K562 (cell line): ENCODE measurements around the gene PPIL6. TPM values are rescaled to one million over a fixed set of nuclear protein-coding genes. Genes with fewer than 3 reads are reported as not detected.

ENCODE experiments used
- ATAC-seq: fragments of 200-7000 bp; cut with Tn5 transposase; 3 replicates; pipeline ENCODE4 v1.9.1; 2020; ENCODE audit warnings: moderate library complexity
- BruUV-seq: library from RNA; stranded (reverse); fragments of 400-500 nt; replicated peaks from 2 replicates; lab custom pipeline; 2021; lab: Mats Ljungman, UMichigan
- CTCF ChIA-PET: fragments of 300-600 bp; formaldehyde crosslinking; extraction: SDS; loops from one replicate; lab custom pipeline; 2021; ENCODE audit warnings: low intra/inter-chr PET ratio; lab: Yijun Ruan, JAX
- POLR2A ChIA-PET: fragments of 300-600, 350-650 bp; sonication (Branson Sonifier 250); formaldehyde crosslinking; extraction: SDS; loops from one replicate; lab custom pipeline; 2021; ENCODE audit warnings: antibody characterized with exemption, inconsistent platforms; lab: Yijun Ruan, JAX
- DNase-seq, 4 experiments: peaks; one replicate each; pipeline versions ENCODE4 v3.0.0 to v3.0.0-alpha.2; 2011 to 2018; ENCODE audit warnings: low spot score in 3 of 4, mixed read lengths in 3 of 4; ENCODE audit errors: extremely low read depth in 1 of 4
- FAIRE-seq: peaks from 2 replicates; lab custom pipeline; 2011; peaks lifted over from hg19 to GRCh38; lab: Jason Lieb, UNC
- H2AFZ ChIP-seq: 2 replicates; pipeline ENCODE4 v1.6.0; 2011; ENCODE audit warnings: low read depth, low read length, control low read depth, inconsistent platforms
- H3K27ac ChIP-seq: fragments of 200-600 bp; 3 replicates; pipeline ENCODE4 v1.8.0; 2011; ENCODE audit warnings: low read depth, mild to moderate bottlenecking, control low read depth, inconsistent platforms, low read length, moderate library complexity, mixed read lengths; ENCODE audit errors: extremely low read depth
- H3K27me3 ChIP-seq, 2 experiments: fragments of 300-600 bp in 1 of 2; 2 replicates in 1 of 2; 3 replicates in 1 of 2; pipeline versions ENCODE4 v1.6.0 to v1.8.0; 2011; ENCODE audit warnings: inconsistent platforms in 2 of 2, low read length in 2 of 2, mild to moderate bottlenecking in 1 of 2, mixed read lengths in 1 of 2, moderate library complexity in 1 of 2; ENCODE audit not compliant: control insufficient read depth in 2 of 2, insufficient read depth in 2 of 2
- H3K36me3 ChIP-seq: fragments of 300-600 bp; 3 replicates; pipeline ENCODE4 v1.8.0; 2011; ENCODE audit warnings: mild to moderate bottlenecking, low read length, inconsistent platforms; ENCODE audit not compliant: control insufficient read depth, insufficient read depth
- H3K4me1 ChIP-seq, 2 experiments: fragments of 200-600 bp in 1 of 2; replicated peaks in 1 of 2; 2 replicates in 1 of 2; 3 replicates in 1 of 2; pipeline versions ENCODE4 v1.5.1 to v1.8.0; 2011; ENCODE audit warnings: inconsistent platforms in 2 of 2, low read length in 2 of 2, mild to moderate bottlenecking in 1 of 2, mixed read lengths in 1 of 2, moderate library complexity in 1 of 2; ENCODE audit not compliant: control insufficient read depth in 2 of 2, insufficient read depth in 2 of 2
- H3K4me2 ChIP-seq: 2 replicates; pipeline ENCODE4 v1.6.1; 2011; ENCODE audit warnings: low read length, control low read depth, inconsistent platforms, mixed read lengths; ENCODE audit not compliant: insufficient read depth
- H3K4me3 ChIP-seq: fragments of 200-600 bp; sonication (generic), shearing (Covaris generic); 2 replicates; pipeline ENCODE4 v1.5.1; 2016; ENCODE audit warnings: control low read depth, inconsistent platforms
- H3K79me2 ChIP-seq: fragments of 200-600 bp; 3 replicates; pipeline ENCODE4 v1.8.0; 2011; ENCODE audit warnings: low read length, inconsistent platforms; ENCODE audit not compliant: control insufficient read depth, insufficient read depth
- H3K9ac ChIP-seq, 2 experiments: 2 replicates each; pipeline versions ENCODE4 v1.6.0 to v1.6.1; 2011; ENCODE audit warnings: low read depth in 2 of 2, low read length in 2 of 2, control low read depth in 1 of 2, inconsistent platforms in 1 of 2, mild to moderate bottlenecking in 1 of 2, mixed read lengths in 1 of 2; ENCODE audit not compliant: insufficient read depth in 1 of 2
- H3K9me1 ChIP-seq: one replicate; pipeline ENCODE4 v1.6.0; 2011; ENCODE audit warnings: inconsistent platforms, mild to moderate bottlenecking, low read length, moderate library complexity; ENCODE audit not compliant: control insufficient read depth, insufficient read depth
- H3K9me3 ChIP-seq: replicated peaks from 2 replicates; pipeline ENCODE4 v1.5.1; 2011; ENCODE audit warnings: low read depth, low read length, inconsistent platforms; ENCODE audit not compliant: control insufficient read depth, insufficient read depth
- H4K20me1 ChIP-seq: replicated peaks from 2 replicates; pipeline ENCODE4 v1.6.1; 2011; ENCODE audit warnings: low read length, inconsistent platforms, mixed read lengths; ENCODE audit not compliant: control insufficient read depth, insufficient read depth
- ARID1B ChIP-seq: fragments of 450-650 bp; IDR thresholded peaks from 2 replicates; pipeline ENCODE4 v1.6.1; 2016; ENCODE audit warnings: antibody characterized with exemption, mild to moderate bottlenecking, inconsistent platforms
- BCLAF1 ChIP-seq, 2 experiments: fragments of 450-650 bp in 1 of 2; IDR thresholded peaks; 2 replicates each; pipeline ENCODE4 v1.6.1; 2011 to 2017; ENCODE audit warnings: low read depth in 2 of 2, antibody characterized with exemption in 1 of 2, borderline replicate concordance in 1 of 2, low read length in 1 of 2, mild to moderate bottlenecking in 1 of 2, mixed read lengths in 1 of 2; ENCODE audit not compliant: control insufficient read depth in 1 of 2
- IFI16 ChIP-seq: fragments of 250-450 bp; sonication (Bioruptor Pico); IDR thresholded peaks from 2 replicates; pipeline ENCODE4 v2.1.2; 2022; ENCODE audit warnings: mild to moderate bottlenecking, inconsistent platforms
- MTA3 ChIP-seq: fragments of 450-650 bp; formaldehyde crosslinking; IDR thresholded peaks from 2 replicates; pipeline ENCODE4 v1.6.1; 2017; ENCODE audit warnings: mild to moderate bottlenecking, borderline replicate concordance
- NCOA6 ChIP-seq: fragments of 450-650 bp; IDR thresholded peaks from 2 replicates; pipeline ENCODE4 v1.6.1; 2017; ENCODE audit warnings: mild to moderate bottlenecking
- NFE2L1 ChIP-seq: fragments of 450-650 bp; IDR thresholded peaks from 2 replicates; pipeline ENCODE4 v1.6.1; 2016; ENCODE audit warnings: missing genetic modification characterization, low read depth, mild to moderate bottlenecking, missing compliant biosample characterization, moderate library complexity, borderline replicate concordance
- RB1 ChIP-seq: fragments of 450-650 bp; IDR thresholded peaks from 2 replicates; pipeline ENCODE4 v1.6.1; 2017; ENCODE audit warnings: low read depth, mild to moderate bottlenecking
- SMAD1 ChIP-seq: fragments of 150-350 bp; IDR thresholded peaks from 2 replicates; pipeline ENCODE4 v1.6.1; 2014; ENCODE audit warnings: low read length, low read depth; ENCODE audit not compliant: partially characterized antibody
- SMAD3 ChIP-seq: fragments of 450-650 bp; formaldehyde crosslinking; conservative IDR thresholded peaks from 2 replicates; pipeline ENCODE4 v1.4.0; 2020; ENCODE audit warnings: mild to moderate bottlenecking
- SMARCA4 ChIP-seq: fragments of 450-650 bp; IDR thresholded peaks from 2 replicates; pipeline ENCODE4 v1.6.1; 2016
- SRF ChIP-seq, 2 experiments: fragments of 250-450, 450-650 bp in 1 of 2; sonication (Bioruptor Pico) in 1 of 2; sonication (generic) in 1 of 2; formaldehyde crosslinking; IDR thresholded peaks; 2 replicates each; pipeline versions ENCODE4 v1.5.0 to v1.5.1; 2020 to 2022; ENCODE audit warnings: mild to moderate bottlenecking in 1 of 2, missing genetic modification reagents in 1 of 2
- TEAD1 ChIP-seq, 2 experiments: fragments of 450-650 bp in 1 of 2; sonication (generic) in 1 of 2; formaldehyde crosslinking; IDR thresholded peaks; 2 replicates each; pipeline versions ENCODE4 v1.4.0 to v1.8.0; 2020 to 2022; ENCODE audit warnings: mild to moderate bottlenecking in 2 of 2, missing genetic modification reagents in 1 of 2
- TRIM24 ChIP-seq, 2 experiments: fragments of 450-650 bp; IDR thresholded peaks; 2 replicates each; pipeline ENCODE4 v1.6.1; 2016
- ZBTB34 ChIP-seq: fragments of 250-450 bp; sonication (Bioruptor Pico); IDR thresholded peaks from 2 replicates; pipeline ENCODE4 v1.8.0; 2021; ENCODE audit warnings: mild to moderate bottlenecking, moderate library complexity
- ZNF165 ChIP-seq: fragments of 250-450 bp; sonication (Bioruptor Pico); IDR thresholded peaks from 2 replicates; pipeline ENCODE4 v1.4.0; 2020; ENCODE audit warnings: borderline replicate concordance
- ZNF224 ChIP-seq: sonication (generic); formaldehyde crosslinking; IDR thresholded peaks from 2 replicates; pipeline ENCODE4 v1.8.0; 2022; ENCODE audit warnings: mild to moderate bottlenecking, missing genetic modification reagents
- ZSCAN32 ChIP-seq: fragments of 450-650 bp; formaldehyde crosslinking; IDR thresholded peaks from 2 replicates; pipeline ENCODE4 v1.4.0; 2020; ENCODE audit warnings: mild to moderate bottlenecking, moderate library complexity
- WGBS: fragments of 100-300 bp; shearing (Covaris generic); methylation state at CpG from one replicate; pipeline ENCODE4 v1.1.6; 2016; ENCODE audit warnings: low coverage, mixed read lengths; ENCODE audit not compliant: insufficient coverage; ENCODE audit errors: missing lambda C conversion rate; 5-methylcytosine and 5-hydroxymethylcytosine counted together
- in situ Hi-C: fragments of 300-500 bp; cut with MboI; formaldehyde crosslinking; loops from 4 replicates; pipeline ENCODE4 v1.15.0; 2018; ENCODE audit warnings: inconsistent platforms, mixed read lengths
- intact Hi-C: fragments of 100-400 bp; cut with micrococcal nuclease; formaldehyde crosslinking; loops from 2 replicates; pipeline ENCODE4 v1.14.2; 2022
- polyA plus RNA-seq, 8 experiments: library from polyadenylated mRNA; depleted of rRNA in 4 of 8; stranded (reverse) in 5 of 8; unstranded in 3 of 8; fragments of >200 nt; fragmentation: Nextera tagmentation in 2 of 8; fragmentation: Illumina TruSeq in 1 of 8; extraction: Ambion mirVana in 2 of 8; extraction: Trizol in 1 of 8; gene quantifications; 2 replicates each; pipeline versions ENCODE4 v1.2.1 to v1.2.3, GENCODE V29; 2011 to 2014; ENCODE audit warnings: inconsistent platforms in 1 of 8, missing spikeins in 1 of 8
- total RNA-seq, 7 experiments: library from RNA; depleted of rRNA in 6 of 7; stranded (reverse); fragments of >200 nt in 6 of 7; fragmentation: Illumina TruSeq in 2 of 7; extraction: Trizol in 2 of 7; gene quantifications; 2 replicates each; pipeline versions ENCODE4 v1.2.1 to v1.2.3, GENCODE V29; 2011 to 2021; ENCODE audit warnings: low replicate concordance in 1 of 7

Gene PPIL6
- total and polyA plus RNA-seq, 9 of the 15 experiments (the other 6 are each of a cell fraction or from before 2014, with no cell fraction given): 0.03 to 0.98 (median 0.41) TPM; not detected in 1

GRCh38 chr6:109456111-109456583, 15.7 kb upstream of the PPIL6 start (continued):
- TF ChIP-seq SMAD1 (no peak), SRF (CRISPR knock-in tag; IDR thresholded peaks at IDR 0.05) (0 out of 4 replicates have a peak, but pooled peaks of 1 of the 2 experiments have one; percentile 3), ZSCAN32 (no peak), ARID1B (no peak), ZNF165 (CRISPR knock-in tag) (no peak), TEAD1 (CRISPR knock-in tag; IDR thresholded peaks at IDR 0.05) (peak in 1 of 2 experiments; percentile 41; a peak in 1 of 4 replicates), TRIM24 (IDR thresholded peaks at IDR 0.05) (no peak), RB1 (0 out of 2 replicates have a peak, but pooled peaks have one; percentile 61), SMAD3 (no peak), ZNF224 (CRISPR knock-in tag) (no peak)

GRCh38 chr6:109455437-109456110, 15.1 kb upstream of the PPIL6 start, which contains the start of gene MICAL1:
Gene MICAL1 (minus strand): TSS chr6:109455772. CDS start chr6:109454196, 1,576 bp downstream.
- peak within 1 kb of the TSS; percentile 56 to 91; a peak in 3 of 4 replicates for H3K9ac ChIP-seq
- no peaks in the 10 kb centered on the region for H3K9me3 ChIP-seq
- ChIA-PET CTCF (no interaction called here), POLR2A (interaction anchor here (0.6 to 8.2 kb wide), 6 partner anchors 10 to 836 kb away, joined by 3 to 92 read pairs (median 4); partner anchors contain the start of genes PPIL6, SMPD2 and ZBTB24)
- peak; percentile 96 for ATAC-seq
- no TSS peak for BruUV-seq
- in situ Hi-C loops: no loop called here
- no peaks in the 10 kb centered on the region for H3K36me3 ChIP-seq
- H2AFZ ChIP-seq: peak within 1 kb of the TSS; percentile 89
- no peaks in the 10 kb centered on the region for H3K27me3 ChIP-seq
- FAIRE-seq: peak; percentile 75
- intact Hi-C loops: no loop called here
- WGBS: 1% methylated on average over 39 of the region's 70 CpGs
- H4K20me1 ChIP-seq: no peaks in the 10 kb centered on the region
- H3K9me1 ChIP-seq: no peaks in the 10 kb centered on the region
- peak within 1 kb of the TSS; percentile 39 for H3K27ac ChIP-seq
- DNase-seq: peak; percentile 87 to 89 (median 88)
- peak within 1 kb of the TSS; percentile 63 for H3K4me3 ChIP-seq
- H3K4me2 ChIP-seq: peak within 1 kb of the TSS; percentile 91
- H3K79me2 ChIP-seq: no peaks in the 10 kb centered on the region
- H3K4me1 ChIP-seq: peaks cover 5 to 32% of the 10 kb centered on the region in 2 experiments; a peak in 4 of 5 replicates
- TF ChIP-seq NFE2L1 (tag) (no peak), SMARCA4 (no peak), MTA3 (no peak), IFI16 (CRISPR knock-in tag) (no peak), NCOA6 (peak; percentile 93), BCLAF1 (IDR thresholded peaks at IDR 0.05; ENCODE audit: borderline replicate concordance in 1 of 2, control insufficient read depth in 1 of 2, low read depth in 2 of 2, low read length in 1 of 2) (no peak), ZBTB34 (CRISPR knock-in tag) (no peak)
